A549 treated with CpdA at 1 μM for 4 hours (cell line): ENCODE results near the gene ADAMTS7. TPM values are rescaled to one million over a fixed set of nuclear protein-coding genes. Genes with fewer than 3 reads are reported as not detected.

ENCODE experiments used
- total RNA-seq: library from RNA; stranded (reverse); fragments of 200-300 nt; extraction: Qiagen RNA extraction; gene quantifications from 5 replicates; pipeline ENCODE4 v1.2.3, GENCODE V29; 2022; ENCODE audit warnings: low read depth

ADAMTS7 gene
- total RNA-seq = 2.6 to 4.2 TPM (median 3.2 TPM) in 5 replicates

GRCh38 chr15:78811124-78811824, at the start of gene ADAMTS7:
Gene ADAMTS7 (minus strand): TSS chr15:78811464. CDS start chr15:78811220, 244 bp downstream.

Other genes starting within 250 kb of the ADAMTS7 start
- gene CHRNA5, start 245.9 kb downstream of the ADAMTS7 start, total RNA-seq = 29.2 to 36.9 TPM (median 36.2 TPM) in 5 replicates
- 0.42 to 1.0 TPM (median 0.52 TPM) in 5 replicates for gene CHRNA3, start 190.5 kb downstream of the ADAMTS7 start, total RNA-seq
- gene CHRNB4, start 170.3 kb downstream of the ADAMTS7 start, total RNA-seq = 0.72 to 1.7 TPM (median 1.1 TPM) in 5 replicates
- gene MORF4L1, start 61.4 kb upstream of the ADAMTS7 start, total RNA-seq = 361 to 688 TPM (median 379 TPM) in 5 replicates
- 35.4 to 52.0 TPM (median 44.7 TPM) in 5 replicates for gene CTSH, start 133.6 kb upstream of the ADAMTS7 start, total RNA-seq